ENCODE measurements around the gene GAPDHS.

The GAPDHS gene

GRCh38 chr19:35540356-35540927 is 7.2 kb downstream of the GAPDHS start:
- DNase-seq (ENCODE audit: low read depth), result no peak

DNA sequence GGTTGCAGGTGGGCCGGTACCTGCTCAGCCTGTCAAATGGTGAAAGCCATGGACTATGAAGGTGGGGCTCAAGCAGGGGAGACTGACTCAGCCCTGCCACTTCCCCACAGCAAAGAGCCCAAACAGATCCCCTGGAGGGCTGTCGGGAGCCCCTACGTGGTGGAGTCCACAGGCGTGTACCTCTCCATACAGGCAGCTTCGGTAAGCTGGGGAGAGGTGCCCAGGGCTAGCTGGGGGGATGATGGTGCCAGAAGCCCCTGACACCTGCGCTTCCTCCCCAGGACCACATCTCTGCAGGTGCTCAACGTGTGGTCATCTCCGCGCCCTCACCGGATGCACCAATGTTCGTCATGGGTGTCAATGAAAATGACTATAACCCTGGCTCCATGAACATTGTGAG is 9.0 kb downstream of the GAPDHS start:
- DNase-seq (ENCODE audit: low read depth), result no peak

- no peak for DNase-seq (ENCODE audit: low read depth)
Observed at GRCh38 chr19:35543280-35544109, 10.2 kb downstream of the GAPDHS start.

- DNase-seq (ENCODE audit: low read depth), result no peak
Observed at GRCh38 chr19:35544110-35544802, 11.0 kb downstream of the GAPDHS start.

DNA sequence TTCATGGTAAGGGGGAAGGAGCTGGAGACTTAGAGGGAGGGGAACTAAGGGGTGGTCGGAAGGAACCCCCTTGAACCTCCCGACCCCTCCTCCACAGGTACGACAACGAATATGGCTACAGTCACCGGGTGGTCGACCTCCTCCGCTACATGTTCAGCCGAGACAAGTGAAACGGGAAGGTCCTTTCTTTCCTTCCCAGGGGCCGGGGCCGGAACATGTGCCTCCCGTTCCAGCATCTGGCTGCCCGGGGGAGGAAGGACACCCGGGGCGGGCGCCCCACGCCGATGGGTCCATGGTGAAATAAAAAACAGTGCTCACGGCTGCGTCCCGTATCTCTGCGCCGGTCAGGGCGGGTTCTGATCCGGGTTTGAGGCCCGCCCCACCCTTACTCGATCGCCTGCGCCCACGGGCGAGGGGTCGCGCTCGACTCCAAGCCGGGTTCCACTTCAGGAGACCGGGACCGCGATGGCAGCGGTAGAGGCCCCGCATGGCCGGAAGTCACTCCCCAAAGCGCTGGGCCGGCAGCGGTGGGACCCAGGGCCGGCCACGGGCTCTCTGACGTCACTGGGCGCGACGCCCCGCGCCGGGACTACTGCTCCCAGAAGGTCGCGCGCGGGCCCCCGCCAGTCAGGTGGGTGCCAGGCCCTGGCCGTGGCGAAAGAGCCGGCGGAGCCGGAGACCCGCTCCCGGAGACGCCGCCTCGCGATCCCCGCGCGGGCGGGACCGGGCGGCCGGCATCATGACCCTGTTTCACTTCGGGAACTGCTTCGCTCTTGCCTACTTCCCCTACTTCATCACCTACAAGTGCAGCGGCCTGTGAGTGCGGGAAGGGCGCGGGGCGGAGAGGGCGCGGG is 12.0 kb downstream of the GAPDHS start, which contains the start of gene TMEM147:
Gene TMEM147 (plus strand): TSS at position 626 of the 854 bp plus-strand sequence. CDS start 114 bp downstream, at position 740.
- DNase-seq (ENCODE audit: low read depth), result peak; percentile 72

- peak; percentile 43 for DNase-seq (ENCODE audit: low read depth)
Observed at GRCh38 chr19:35545855-35546381, 12.7 kb downstream of the GAPDHS start.

- DNase-seq (ENCODE audit: low read depth), result no peak
Observed at GRCh38 chr19:35546532-35546931, 13.3 kb downstream of the GAPDHS start.

DNA sequence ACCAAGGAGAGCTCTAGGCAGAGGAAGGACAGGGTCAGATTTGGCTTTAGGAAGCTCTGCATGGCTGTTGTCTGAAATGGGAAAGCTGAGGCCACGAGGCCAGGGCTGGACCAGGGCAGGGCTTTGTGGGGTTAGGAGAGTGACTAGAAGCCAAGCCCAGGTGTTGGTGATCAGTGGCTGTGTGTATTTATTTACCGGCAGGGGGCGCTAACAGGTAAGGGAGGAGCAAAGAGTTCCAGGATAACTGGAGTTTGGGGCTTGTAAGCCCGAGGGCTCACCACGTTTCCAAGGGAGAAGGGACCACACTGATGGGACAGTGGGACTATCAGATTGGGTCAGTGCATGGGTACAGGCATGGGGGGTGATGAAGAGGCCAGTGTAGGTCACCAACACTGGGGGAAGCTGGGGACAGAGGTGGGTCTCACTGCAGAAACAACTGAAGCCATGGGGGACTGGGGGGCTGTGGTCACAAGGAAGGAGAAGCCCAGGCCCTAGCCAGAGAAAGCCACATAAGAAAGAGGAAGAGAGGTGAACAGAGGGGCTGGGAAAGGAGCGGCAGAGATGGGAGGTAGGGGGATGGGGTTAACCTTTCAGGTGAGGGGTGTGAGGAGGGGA is 16.0 kb downstream of the GAPDHS start:
- DNase-seq (ENCODE audit: low read depth), result no peak

- no peak for DNase-seq (ENCODE audit: low read depth)
Observed at GRCh38 chr19:35549879-35550523, 16.7 kb downstream of the GAPDHS start.

- no peak for DNase-seq (ENCODE audit: low read depth)
Observed at GRCh38 chr19:35551091-35551810, 18.0 kb downstream of the GAPDHS start.

- DNase-seq (ENCODE audit: low read depth), result no peak
Observed at GRCh38 chr19:35552534-35553384, 19.5 kb downstream of the GAPDHS start.

DNA sequence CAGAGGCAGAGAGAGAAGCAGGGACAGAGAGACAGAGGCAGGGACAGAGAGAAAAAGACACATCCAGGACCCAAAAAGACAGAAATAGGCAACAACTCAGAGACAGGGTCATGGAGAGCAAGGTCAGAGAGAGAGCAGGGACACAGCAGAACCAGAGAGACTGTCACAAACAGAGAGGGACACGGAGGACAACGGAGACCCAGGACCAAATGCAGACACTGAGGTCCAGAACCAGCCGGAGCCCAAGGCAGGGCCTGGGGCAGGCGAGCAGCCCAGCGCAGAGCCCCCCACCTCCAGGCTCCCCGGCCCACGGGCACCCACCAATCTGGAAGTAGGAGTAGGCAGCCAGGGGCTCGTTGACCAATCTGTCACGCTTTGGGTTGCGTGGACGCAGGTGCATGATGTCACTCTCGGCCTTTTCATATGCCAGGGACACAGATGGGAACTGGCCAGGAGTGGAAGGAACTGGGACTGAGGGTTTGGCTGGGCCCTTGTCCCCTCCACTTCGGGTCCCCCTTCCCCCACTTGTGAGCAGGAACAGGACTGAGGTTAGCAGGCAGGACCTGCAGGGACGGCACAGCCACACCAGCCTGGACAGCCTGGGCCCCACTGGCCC is 20.2 kb downstream of the GAPDHS start:
- no peak for DNase-seq (ENCODE audit: low read depth)

DNA sequence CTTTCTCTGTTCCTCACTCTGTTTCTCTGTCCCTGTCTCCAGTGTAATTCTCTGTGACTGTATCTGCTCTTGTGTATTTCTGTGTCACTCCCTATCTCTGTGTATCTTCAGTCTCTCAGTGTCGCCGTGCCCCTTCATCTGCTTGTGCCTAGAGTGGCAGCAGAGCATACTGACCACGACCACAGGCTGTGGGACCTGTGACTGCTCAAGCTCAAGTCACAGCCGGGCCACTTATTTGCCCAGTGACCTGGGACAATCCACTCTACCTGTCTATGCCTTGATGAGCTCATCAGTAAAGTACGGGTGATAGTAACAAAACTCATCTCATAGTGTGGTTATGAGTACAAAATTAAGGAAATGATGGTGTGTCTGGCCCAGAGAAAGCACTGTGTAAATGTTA is 20.8 kb downstream of the GAPDHS start:
- DNase-seq (ENCODE audit: low read depth), result no peak

- no peak for DNase-seq (ENCODE audit: low read depth)
Observed at GRCh38 chr19:35555301-35556005, 22.2 kb downstream of the GAPDHS start.

GRCh38 chr19:35556025-35556590 is 22.9 kb downstream of the GAPDHS start:
- DNase-seq (ENCODE audit: low read depth), result no peak

DNA sequence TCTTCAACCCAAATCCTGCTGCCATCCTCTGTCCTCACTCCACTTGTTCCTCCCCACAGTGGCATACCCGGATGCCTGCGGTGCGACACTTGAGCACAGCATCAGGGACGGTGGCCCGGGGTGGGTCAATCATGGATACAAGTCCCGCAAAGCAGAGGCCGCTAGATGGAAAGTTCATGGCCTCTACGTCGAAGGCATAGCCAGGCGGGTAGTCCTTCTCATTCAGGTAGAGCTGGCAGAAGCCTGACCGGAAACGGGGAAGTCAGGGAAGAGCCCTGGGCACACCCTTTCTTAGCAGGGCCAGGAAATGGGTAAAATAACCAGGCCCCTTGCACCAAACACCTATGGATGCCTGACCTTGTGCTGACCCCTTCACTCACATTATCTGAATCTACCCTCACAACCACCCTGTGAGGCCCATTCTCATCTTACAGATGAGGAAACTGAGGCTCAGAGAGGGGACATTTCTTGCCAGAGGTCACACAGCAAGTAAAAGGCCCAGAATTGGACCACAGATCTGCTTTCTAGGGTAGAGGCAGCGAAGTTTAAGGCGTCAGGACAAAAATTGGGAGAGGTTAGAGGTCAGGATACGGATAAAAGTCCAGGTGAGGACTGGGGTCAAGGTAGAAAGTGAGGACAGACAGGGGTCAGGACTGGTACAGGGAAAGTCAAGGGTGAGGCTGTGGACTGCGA is 23.7 kb downstream of the GAPDHS start:
- DNase-seq (ENCODE audit: low read depth), result no peak
